Measurements from ENCODE around the gene WLS. TPM values are rescaled to one million over a fixed set of nuclear protein-coding genes. Genes with fewer than 3 reads are reported as not detected.
A peak's percentile ranks its signal among the peaks of the same experiment; 100 is the strongest.

WLS gene
- total RNA-seq, 2 donors from 2014 or later: 74.5 to 92.1 TPM

GRCh38 chr1:68210027-68210426 lies 22.3 kb downstream of the WLS start:
- H3K36me3 ChIP-seq: no peaks in the 10 kb centered on the region
- DNase-seq (ENCODE audit: low spot score): no peak
- H3K4me1 ChIP-seq (replicated peaks): peaks cover 4% of the 10 kb centered on the region
- no peak for TF ChIP-seq POLR2A (IDR thresholded peaks at IDR 0.05)
- no peak for TF ChIP-seq POLR2AphosphoS5 (IDR thresholded peaks at IDR 0.05)
- no peak for TF ChIP-seq CTCF (IDR thresholded peaks at IDR 0.05)
- no peak overlapping the region for H3K27ac ChIP-seq
- intact Hi-C loops (cut with DNase I): no loop called here
- H3K4me3 ChIP-seq: no peak overlapping the region
- no peaks in the 10 kb centered on the region for H3K27me3 ChIP-seq (replicated peaks; ENCODE audit: insufficient read depth)
- H3K9me3 ChIP-seq: no peaks in the 10 kb centered on the region

GRCh38 chr1:68206848-68207689 lies 25.3 kb downstream of the WLS start:
- 26% methylated on average over 3 of the region's 3 CpGs for WGBS
- Histone ChIP-seq H3K27ac (no peak overlapping the region), H3K4me1 (replicated peaks) (no peaks in the 10 kb centered on the region), H3K27me3 (replicated peaks; ENCODE audit: insufficient read depth) (no peaks in the 10 kb centered on the region), H3K4me3 (no peak overlapping the region), H3K36me3 (no peaks in the 10 kb centered on the region), H3K9me3 (no peaks in the 10 kb centered on the region)
- no peak for TF ChIP-seq POLR2A (IDR thresholded peaks at IDR 0.05)
- TF ChIP-seq CTCF (IDR thresholded peaks at IDR 0.05): no peak
- no peak for TF ChIP-seq POLR2AphosphoS5 (IDR thresholded peaks at IDR 0.05)
- intact Hi-C loops (cut with DNase I): no loop called here
- no peak for DNase-seq (ENCODE audit: low spot score)

- no peaks in the 10 kb centered on the region for H3K4me1 ChIP-seq (replicated peaks)
- H3K4me3 ChIP-seq: no peak overlapping the region
- H3K9me3 ChIP-seq: no peaks in the 10 kb centered on the region
- WGBS: 59% methylated on average over 3 of the region's 3 CpGs
- TF ChIP-seq CTCF (IDR thresholded peaks at IDR 0.05): no peak
- no peak for TF ChIP-seq POLR2A (IDR thresholded peaks at IDR 0.05)
- TF ChIP-seq POLR2AphosphoS5 (IDR thresholded peaks at IDR 0.05): no peak
- H3K36me3 ChIP-seq: no peaks in the 10 kb centered on the region
- DNase-seq (ENCODE audit: low spot score): no peak
- H3K27ac ChIP-seq: no peak overlapping the region
- intact Hi-C loops (cut with DNase I): no loop called here
- no peaks in the 10 kb centered on the region for H3K27me3 ChIP-seq (replicated peaks; ENCODE audit: insufficient read depth)
These were observed 26.4 kb downstream of the WLS start for GRCh38 chr1:68205794-68206358.

GRCh38 chr1:68204977-68205630 lies 27.2 kb downstream of the WLS start:
- no peak for TF ChIP-seq POLR2A (IDR thresholded peaks at IDR 0.05)
- peak in 2 of 4 experiments; percentile 9 to 32 for TF ChIP-seq CTCF (IDR thresholded peaks at IDR 0.05)
- Histone ChIP-seq H3K36me3 (no peaks in the 10 kb centered on the region), H3K4me3 (no peak overlapping the region), H3K9me3 (no peaks in the 10 kb centered on the region), H3K4me1 (replicated peaks) (no peaks in the 10 kb centered on the region), H3K27ac (no peak overlapping the region), H3K27me3 (replicated peaks; ENCODE audit: insufficient read depth) (no peaks in the 10 kb centered on the region)
- intact Hi-C loops (cut with DNase I): no loop called here
- no peak for DNase-seq (ENCODE audit: low spot score)
- 46% methylated on average over 4 of the region's 4 CpGs for WGBS
